Astrocyte (in vitro differentiated cells and primary cell): ENCODE results near the gene COLEC11. TPM values are rescaled to one million over a fixed set of nuclear protein-coding genes. Genes with fewer than 3 reads are reported as not detected.

Source experiments
- DNase-seq: peaks from one replicate; pipeline ENCODE4 v3.0.0-alpha.2; 2010; ENCODE audit warnings: low read depth
- FAIRE-seq: peaks from 2 replicates; lab custom pipeline; 2011; peaks lifted over from hg19 to GRCh38; lab: Jason Lieb, UNC
- H2AFZ ChIP-seq: 2 replicates; pipeline ENCODE4 v1.6.0; 2012; ENCODE audit warnings: low read depth, low read length, inconsistent platforms
- H3K27ac ChIP-seq: 2 replicates; pipeline ENCODE4 v1.5.1; 2011; ENCODE audit warnings: low read depth, low read length, inconsistent platforms
- H3K27me3 ChIP-seq: 2 replicates; pipeline ENCODE4 v1.6.0; 2011; ENCODE audit warnings: low read length, inconsistent platforms; ENCODE audit not compliant: insufficient read depth
- H3K36me3 ChIP-seq: 2 replicates; pipeline ENCODE4 v1.5.1; 2011; ENCODE audit warnings: low read length, inconsistent platforms; ENCODE audit not compliant: insufficient read depth
- H3K4me1 ChIP-seq: 2 replicates; pipeline ENCODE4 v1.5.1; 2011; ENCODE audit warnings: low read length, inconsistent platforms; ENCODE audit not compliant: insufficient read depth
- H3K4me2 ChIP-seq: 2 replicates; pipeline ENCODE4 v1.6.0; 2012; ENCODE audit warnings: low read length, inconsistent platforms
- H3K4me3 ChIP-seq: 2 replicates; pipeline ENCODE4 v1.5.1; 2011; ENCODE audit warnings: low read depth, mild to moderate bottlenecking, low read length, inconsistent platforms; ENCODE audit not compliant: insufficient read depth
- H3K79me2 ChIP-seq: 2 replicates; pipeline ENCODE4 v1.6.0; 2012; ENCODE audit warnings: mild to moderate bottlenecking, low read length, inconsistent platforms; ENCODE audit not compliant: insufficient read depth
- H3K9ac ChIP-seq: 2 replicates; pipeline ENCODE4 v1.6.0; 2012; ENCODE audit warnings: mild to moderate bottlenecking, low read length, inconsistent platforms
- H3K9me3 ChIP-seq: 2 replicates; pipeline ENCODE4 v1.5.1; 2012; ENCODE audit warnings: low read depth, mild to moderate bottlenecking, low read length, inconsistent platforms; ENCODE audit not compliant: insufficient read depth
- H4K20me1 ChIP-seq: 2 replicates; pipeline ENCODE4 v1.6.0; 2012; ENCODE audit warnings: low read length, inconsistent platforms; ENCODE audit not compliant: insufficient read depth
- H3K27ac Mint-ChIP-seq: one replicate; pipeline ENCODE4 v1.8.0; 2021; ENCODE audit warnings: mild to moderate bottlenecking, mixed read lengths; ENCODE audit not compliant: unreplicated experiment
- H3K27me3 Mint-ChIP-seq: one replicate; pipeline ENCODE4 v1.8.0; 2021; ENCODE audit warnings: low read depth, mixed read lengths; ENCODE audit not compliant: unreplicated experiment
- H3K36me3 Mint-ChIP-seq: one replicate; pipeline ENCODE4 v1.8.0; 2021; ENCODE audit warnings: low read depth, mixed read lengths; ENCODE audit not compliant: unreplicated experiment
- H3K4me1 Mint-ChIP-seq: one replicate; pipeline ENCODE4 v1.8.0; 2021; ENCODE audit warnings: low read depth, mixed read lengths; ENCODE audit not compliant: unreplicated experiment
- H3K4me3 Mint-ChIP-seq: one replicate; pipeline ENCODE4 v1.8.0; 2021; ENCODE audit warnings: mild to moderate bottlenecking, moderate library complexity, mixed read lengths; ENCODE audit not compliant: unreplicated experiment
- H3K9me3 Mint-ChIP-seq: one replicate; pipeline ENCODE4 v1.8.0; 2021; ENCODE audit warnings: mild to moderate bottlenecking, mixed read lengths; ENCODE audit not compliant: unreplicated experiment
- EZH2 ChIP-seq: IDR thresholded peaks from 2 replicates; pipeline ENCODE4 v1.6.1; 2012; ENCODE audit warnings: mild to moderate bottlenecking, low read length, inconsistent platforms; ENCODE audit not compliant: insufficient read depth
- total RNA-seq: library from RNA; stranded (reverse); gene quantifications from 2 replicates; pipeline ENCODE4 v1.2.1, GENCODE V29; 2021
- TF ChIP-seq, protein P1 (sequence below): IDR thresholded peaks from 2 replicates; pipeline ENCODE4 v1.5.1; 2011; ENCODE audit warnings: low read depth, mild to moderate bottlenecking, inconsistent platforms, low read length, moderate library complexity; ENCODE audit not compliant: insufficient read depth

Gene COLEC11
- total RNA-seq, 1 donor from 2014 or later, result not detected

DNA sequence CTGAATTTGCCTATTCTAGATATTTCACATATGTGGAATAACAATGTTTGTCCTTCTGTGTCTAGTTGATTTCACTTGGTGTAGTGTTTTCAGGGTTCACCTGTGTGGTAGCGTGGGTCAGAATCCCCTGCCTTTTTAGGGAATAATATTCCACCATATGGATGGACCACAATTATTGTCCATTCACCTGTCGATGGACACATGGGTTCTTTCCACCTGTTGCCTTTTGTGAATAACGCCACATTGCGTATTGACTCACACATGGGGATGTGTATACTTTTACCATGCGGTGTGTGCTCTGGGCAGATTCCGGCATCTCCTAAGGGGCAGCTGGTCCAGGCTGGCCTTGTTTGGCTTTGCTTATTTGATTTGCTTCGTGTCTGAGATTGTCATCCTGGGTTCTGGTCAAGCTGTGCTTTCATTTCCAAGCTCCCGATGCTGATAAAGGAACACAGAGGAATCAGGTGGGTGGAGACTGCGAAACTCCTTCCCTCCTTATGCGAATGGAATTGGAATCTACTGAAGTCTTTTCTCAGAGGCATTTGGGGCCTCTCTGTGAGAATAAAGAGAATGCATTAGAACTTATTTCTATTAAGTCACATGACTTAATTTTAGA, 44.2 kb downstream of the COLEC11 start:
- H3K27me3 ChIP-seq, result no peaks in the 10 kb centered on the region
- no peak overlapping the region for H3K27ac ChIP-seq
- H3K9me3 ChIP-seq, result no peaks in the 10 kb centered on the region
- H3K4me1 ChIP-seq, result no peaks in the 10 kb centered on the region
- H3K27ac Mint-ChIP-seq, result no peak overlapping the region
- H4K20me1 ChIP-seq, result no peaks in the 10 kb centered on the region
- no peak overlapping the region for H3K4me3 Mint-ChIP-seq
- no peak overlapping the region for H2AFZ ChIP-seq
- no peak for FAIRE-seq
- no peaks in the 10 kb centered on the region for H3K36me3 ChIP-seq
- DNase-seq, result no peak
- H3K4me3 ChIP-seq, result no peak overlapping the region
- TF ChIP-seq, protein P1, sequence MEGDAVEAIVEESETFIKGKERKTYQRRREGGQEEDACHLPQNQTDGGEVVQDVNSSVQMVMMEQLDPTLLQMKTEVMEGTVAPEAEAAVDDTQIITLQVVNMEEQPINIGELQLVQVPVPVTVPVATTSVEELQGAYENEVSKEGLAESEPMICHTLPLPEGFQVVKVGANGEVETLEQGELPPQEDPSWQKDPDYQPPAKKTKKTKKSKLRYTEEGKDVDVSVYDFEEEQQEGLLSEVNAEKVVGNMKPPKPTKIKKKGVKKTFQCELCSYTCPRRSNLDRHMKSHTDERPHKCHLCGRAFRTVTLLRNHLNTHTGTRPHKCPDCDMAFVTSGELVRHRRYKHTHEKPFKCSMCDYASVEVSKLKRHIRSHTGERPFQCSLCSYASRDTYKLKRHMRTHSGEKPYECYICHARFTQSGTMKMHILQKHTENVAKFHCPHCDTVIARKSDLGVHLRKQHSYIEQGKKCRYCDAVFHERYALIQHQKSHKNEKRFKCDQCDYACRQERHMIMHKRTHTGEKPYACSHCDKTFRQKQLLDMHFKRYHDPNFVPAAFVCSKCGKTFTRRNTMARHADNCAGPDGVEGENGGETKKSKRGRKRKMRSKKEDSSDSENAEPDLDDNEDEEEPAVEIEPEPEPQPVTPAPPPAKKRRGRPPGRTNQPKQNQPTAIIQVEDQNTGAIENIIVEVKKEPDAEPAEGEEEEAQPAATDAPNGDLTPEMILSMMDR, result no peak
- TF ChIP-seq EZH2, result no peak
- H3K4me2 ChIP-seq, result no peak overlapping the region
- H3K4me1 Mint-ChIP-seq, result no peaks in the 10 kb centered on the region
- peaks cover 34% of the 10 kb centered on the region for H3K27me3 Mint-ChIP-seq
- H3K36me3 Mint-ChIP-seq, result no peaks in the 10 kb centered on the region
- no peaks in the 10 kb centered on the region for H3K9me3 Mint-ChIP-seq
- no peaks in the 10 kb centered on the region for H3K79me2 ChIP-seq
- H3K9ac ChIP-seq, result no peak overlapping the region

DNA sequence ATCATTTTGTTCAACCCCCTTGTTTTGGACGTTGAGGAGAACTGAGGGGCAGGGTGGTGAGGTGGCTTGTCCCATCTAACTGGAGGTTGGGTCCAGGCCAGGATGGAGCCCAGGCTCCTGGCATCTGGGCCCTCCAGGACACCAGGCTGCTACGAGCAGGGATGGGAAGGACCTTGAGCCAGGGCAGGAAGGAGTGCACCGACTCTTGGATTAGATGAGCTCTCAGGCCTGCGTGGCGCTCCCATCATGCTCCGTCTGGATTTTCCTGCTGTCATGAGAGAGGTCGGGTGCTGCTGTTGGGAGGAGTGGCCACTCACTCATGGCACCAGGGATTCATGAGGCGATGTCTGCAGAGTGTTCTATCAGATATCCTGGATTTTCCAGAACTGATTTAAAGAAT, 44.7 kb downstream of the COLEC11 start:
- no peak for FAIRE-seq
- Histone ChIP-seq H3K4me3 (no peak overlapping the region), H3K36me3 (no peaks in the 10 kb centered on the region), H3K27me3 (no peaks in the 10 kb centered on the region), H3K27ac (no peak overlapping the region), H3K9ac (no peak overlapping the region), H3K9me3 (no peaks in the 10 kb centered on the region), H3K79me2 (no peaks in the 10 kb centered on the region), H4K20me1 (no peaks in the 10 kb centered on the region), H3K4me2 (no peak overlapping the region), H3K4me1 (no peaks in the 10 kb centered on the region), H2AFZ (no peak overlapping the region)
- no peak for TF ChIP-seq EZH2
- TF ChIP-seq, protein P1, result no peak
- no peaks in the 10 kb centered on the region for H3K9me3 Mint-ChIP-seq
- H3K4me3 Mint-ChIP-seq, result no peak overlapping the region
- no peak for DNase-seq
- no peaks in the 10 kb centered on the region for H3K36me3 Mint-ChIP-seq
- H3K4me1 Mint-ChIP-seq, result no peaks in the 10 kb centered on the region
- H3K27me3 Mint-ChIP-seq, result peaks cover 30% of the 10 kb centered on the region
- no peak overlapping the region for H3K27ac Mint-ChIP-seq

DNA sequence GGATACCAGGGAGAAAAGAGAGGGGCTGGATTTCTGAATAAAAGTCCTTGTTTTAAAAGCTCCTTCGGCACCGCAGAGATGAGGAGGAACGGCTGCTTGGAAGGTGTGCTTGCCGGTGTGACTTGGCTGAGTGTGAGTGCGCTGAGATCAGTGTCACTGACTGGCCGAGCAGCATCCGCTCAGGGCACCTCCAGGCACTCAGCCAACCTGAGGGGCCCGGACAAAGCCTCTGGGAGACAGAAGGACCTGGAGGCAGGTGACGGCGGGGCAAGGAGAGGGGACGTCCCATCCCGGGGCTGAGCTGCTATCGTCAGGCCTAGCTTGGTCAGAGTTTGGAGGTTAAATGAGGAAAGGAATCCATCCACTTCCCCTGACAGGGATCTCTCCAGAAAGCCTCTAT, 46.3 kb downstream of the COLEC11 start:
- Histone ChIP-seq H3K4me2 (no peak overlapping the region), H3K4me1 (no peaks in the 10 kb centered on the region), H3K36me3 (no peaks in the 10 kb centered on the region), H3K4me3 (no peak overlapping the region), H3K9ac (no peak overlapping the region), H3K27me3 (no peaks in the 10 kb centered on the region), H3K79me2 (no peaks in the 10 kb centered on the region), H3K27ac (no peak overlapping the region), H4K20me1 (no peaks in the 10 kb centered on the region), H2AFZ (no peak overlapping the region), H3K9me3 (no peaks in the 10 kb centered on the region)
- Mint-ChIP-seq H3K27me3 (peaks cover 32% of the 10 kb centered on the region), H3K4me1 (no peaks in the 10 kb centered on the region), H3K9me3 (no peaks in the 10 kb centered on the region), H3K27ac (no peak overlapping the region), H3K4me3 (no peak overlapping the region), H3K36me3 (no peaks in the 10 kb centered on the region)
- FAIRE-seq (no peak), DNase-seq (no peak)
- TF ChIP-seq, protein P1, result no peak
- no peak for TF ChIP-seq EZH2
